HepG2 (cell line): Measurements from ENCODE around the gene ADRM1. TPM values are rescaled to one million over a fixed set of nuclear protein-coding genes. Genes with fewer than 3 reads are reported as not detected.

ENCODE experiments used
- AGO2 ChIP-seq: fragments of 200-400 bp; formaldehyde crosslinking; optimal IDR thresholded peaks from 2 replicates; pipeline ENCODE3; 2017; ENCODE audit warnings: mild to moderate bottlenecking, low read depth, low read length, moderate library complexity
- GFI1 ChIP-seq: sonication (generic); formaldehyde crosslinking; IDR thresholded peaks from 2 replicates; pipeline ENCODE4 v1.5.0; 2020; ENCODE audit warnings: missing genetic modification reagents, mild to moderate bottlenecking, borderline replicate concordance
- KLF6 ChIP-seq: IDR thresholded peaks from 2 replicates; pipeline ENCODE4 v1.8.0; 2016; ENCODE audit warnings: missing biosample characterization, missing genetic modification reagents
- POLR2G ChIP-seq: fragments of 200-400 bp; formaldehyde crosslinking; IDR thresholded peaks from 2 replicates; pipeline ENCODE4 v1.6.1; 2018; ENCODE audit warnings: mild to moderate bottlenecking, low read depth, low read length, moderate library complexity
- RFX5 ChIP-seq: IDR thresholded peaks from 2 replicates; pipeline ENCODE4 v1.6.1; 2011; ENCODE audit warnings: low read depth, low read length, improper control_type of control experiment
- SALL2 ChIP-seq: sonication (generic); formaldehyde crosslinking; IDR thresholded peaks from 2 replicates; pipeline ENCODE4 v1.8.1; 2023; ENCODE audit warnings: mild to moderate bottlenecking, missing genetic modification reagents, inconsistent platforms
- ZFP36 ChIP-seq: fragments of 150-350 bp; IDR thresholded peaks from 2 replicates; pipeline ENCODE4 v1.6.1; 2018; ENCODE audit warnings: borderline replicate concordance, low read length, low read depth; ENCODE audit not compliant: partially characterized antibody
- ZFP36L2 ChIP-seq: sonication (generic); formaldehyde crosslinking; IDR thresholded peaks from 2 replicates; pipeline ENCODE4 v1.4.0; 2020; ENCODE audit warnings: missing genetic modification reagents
- ZFP41 ChIP-seq: sonication (generic); formaldehyde crosslinking; IDR thresholded peaks from 2 replicates; pipeline ENCODE4 v1.4.0; 2020; ENCODE audit warnings: mild to moderate bottlenecking, missing genetic modification reagents, borderline replicate concordance
- ZNF296 ChIP-seq: sonication (generic); formaldehyde crosslinking; conservative IDR thresholded peaks from 2 replicates; pipeline ENCODE4 v1.5.0; 2020; ENCODE audit warnings: mild to moderate bottlenecking, missing genetic modification reagents
- ZNF33A ChIP-seq: sonication (generic); formaldehyde crosslinking; IDR thresholded peaks from 2 replicates; pipeline ENCODE4 v1.5.1; 2020; ENCODE audit warnings: missing genetic modification reagents, mild to moderate bottlenecking, moderate library complexity, borderline replicate concordance
- ZNF484 ChIP-seq: sonication (generic); formaldehyde crosslinking; IDR thresholded peaks from 2 replicates; pipeline ENCODE4 v1.5.1; 2020; ENCODE audit warnings: mild to moderate bottlenecking, low read depth, missing genetic modification reagents, borderline replicate concordance
- ZNF772 ChIP-seq: sonication (generic); formaldehyde crosslinking; IDR thresholded peaks from 2 replicates; pipeline ENCODE4 v1.5.0; 2020; ENCODE audit warnings: mild to moderate bottlenecking, missing genetic modification reagents
- ZSCAN31 ChIP-seq: sonication (generic); formaldehyde crosslinking; IDR thresholded peaks from 2 replicates; pipeline ENCODE4 v1.5.0; 2020; ENCODE audit warnings: low read depth, mild to moderate bottlenecking, missing genetic modification reagents
- polyA plus RNA-seq, 8 experiments: library from polyadenylated mRNA; depleted of rRNA in 3 of 8; stranded (reverse) in 7 of 8; unstranded in 1 of 8; fragments of >200 nt; fragmentation: Illumina TruSeq in 4 of 8; extraction: Trizol in 4 of 8; gene quantifications; 2 replicates each; pipeline versions ENCODE4 v1.2.1 to v1.2.3, GENCODE V29; 2011 to 2016; ENCODE audit warnings: low read depth in 4 of 8, missing spikeins in 1 of 8, mixed read lengths in 1 of 8; ENCODE audit not compliant: insufficient read depth in 1 of 8
- total RNA-seq, 5 experiments: library from RNA; depleted of rRNA; stranded (reverse); fragments of >200 nt; fragmentation: Illumina TruSeq; extraction: Trizol; gene quantifications; 2 replicates each; pipeline ENCODE4 v1.2.3, GENCODE V29; 2016; ENCODE audit warnings: low read depth in 1 of 5
- TF ChIP-seq, protein P1 (sequence below): sonication (generic); formaldehyde crosslinking; IDR thresholded peaks from 2 replicates; pipeline ENCODE4 v1.4.0; 2020; ENCODE audit warnings: mild to moderate bottlenecking, low read depth, missing genetic modification reagents
- TF ChIP-seq, protein P2 (sequence below): IDR thresholded peaks from 2 replicates; pipeline ENCODE4 v1.6.1; 2016; ENCODE audit warnings: missing compliant biosample characterization, missing genetic modification reagents, borderline replicate concordance
- TF ChIP-seq, protein P3 (sequence below): IDR thresholded peaks from 2 replicates; pipeline ENCODE4 v1.4.0; 2020; ENCODE audit warnings: mild to moderate bottlenecking, missing genetic modification reagents
- TF ChIP-seq, protein P4 (sequence below): conservative IDR thresholded peaks from 2 replicates; pipeline ENCODE4 v1.6.1; 2018; ENCODE audit warnings: missing genetic modification reagents
- TF ChIP-seq, protein P5 (sequence below): IDR thresholded peaks from 2 replicates; pipeline ENCODE4 v1.6.1; 2016; ENCODE audit warnings: missing biosample characterization, missing genetic modification reagents, low read depth

The ADRM1 gene
- total and polyA plus RNA-seq, 2 of the 13 experiments (the other 11 are each of a cell fraction or from before 2014, with no cell fraction given) = 92.9 to 154 TPM

DNA sequence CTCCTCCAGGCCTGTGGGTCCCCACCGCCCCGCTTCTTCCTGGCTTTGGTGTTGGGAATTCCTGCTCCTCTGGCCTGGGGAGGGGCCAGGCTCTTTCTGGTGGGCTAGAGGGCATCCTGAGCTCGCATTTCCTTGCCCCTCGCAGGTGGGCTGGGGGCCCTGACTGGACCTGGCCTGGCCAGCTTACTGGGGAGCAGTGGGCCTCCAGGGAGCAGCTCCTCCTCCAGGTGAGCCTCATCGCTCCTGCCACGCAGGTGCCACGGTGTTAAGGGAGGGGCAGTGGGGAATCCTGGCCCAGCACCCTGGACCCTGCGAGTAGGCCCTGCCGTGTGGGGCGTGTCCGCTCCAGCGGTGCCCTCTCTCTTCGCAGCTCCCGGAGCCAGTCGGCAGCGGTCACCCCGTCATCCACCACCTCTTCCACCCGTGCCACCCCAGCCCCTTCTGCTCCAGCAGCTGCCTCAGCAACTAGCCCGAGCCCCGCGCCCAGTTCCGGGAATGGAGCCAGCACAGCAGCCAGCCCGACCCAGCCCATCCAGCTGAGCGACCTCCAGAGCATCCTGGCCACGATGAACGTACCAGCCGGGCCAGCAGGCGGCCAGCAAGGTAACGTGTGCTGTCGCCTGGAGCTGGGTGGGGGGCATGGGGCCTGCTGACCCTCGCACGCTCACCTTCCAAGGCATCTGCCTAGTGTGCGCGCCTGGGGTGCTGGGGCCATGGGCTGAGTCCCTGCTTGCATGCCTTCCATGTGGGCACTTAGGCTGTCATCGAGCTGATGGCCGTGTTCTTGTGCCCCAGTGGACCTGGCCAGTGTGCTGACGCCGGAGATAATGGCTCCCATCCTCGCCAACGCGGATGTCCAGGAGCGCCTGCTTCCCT, 4.7 kb downstream of the ADRM1 start (continued):
- TF ChIP-seq POLR2G = peak; percentile 32
- TF ChIP-seq AGO2 = peak; percentile 95
- no peak for TF ChIP-seq KLF6 (CRISPR knock-in tag)
- TF ChIP-seq, protein P1, sequence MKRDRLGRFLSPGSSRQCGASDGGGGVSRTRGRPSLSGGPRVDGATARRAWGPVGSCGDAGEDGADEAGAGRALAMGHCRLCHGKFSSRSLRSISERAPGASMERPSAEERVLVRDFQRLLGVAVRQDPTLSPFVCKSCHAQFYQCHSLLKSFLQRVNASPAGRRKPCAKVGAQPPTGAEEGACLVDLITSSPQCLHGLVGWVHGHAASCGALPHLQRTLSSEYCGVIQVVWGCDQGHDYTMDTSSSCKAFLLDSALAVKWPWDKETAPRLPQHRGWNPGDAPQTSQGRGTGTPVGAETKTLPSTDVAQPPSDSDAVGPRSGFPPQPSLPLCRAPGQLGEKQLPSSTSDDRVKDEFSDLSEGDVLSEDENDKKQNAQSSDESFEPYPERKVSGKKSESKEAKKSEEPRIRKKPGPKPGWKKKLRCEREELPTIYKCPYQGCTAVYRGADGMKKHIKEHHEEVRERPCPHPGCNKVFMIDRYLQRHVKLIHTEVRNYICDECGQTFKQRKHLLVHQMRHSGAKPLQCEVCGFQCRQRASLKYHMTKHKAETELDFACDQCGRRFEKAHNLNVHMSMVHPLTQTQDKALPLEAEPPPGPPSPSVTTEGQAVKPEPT = no peak
- no peak for TF ChIP-seq ZNF33A (CRISPR knock-in tag)
- TF ChIP-seq ZNF484 = 0 out of 2 replicates have a peak, but pooled peaks have one; percentile 23
- no peak for TF ChIP-seq ZFP41
- peak; percentile 23; the same call in 1 of the 2 replicates for TF ChIP-seq RFX5
- TF ChIP-seq ZFP36 = no peak
- no peak for TF ChIP-seq ZNF296 (CRISPR knock-in tag)
- TF ChIP-seq, protein P2, sequence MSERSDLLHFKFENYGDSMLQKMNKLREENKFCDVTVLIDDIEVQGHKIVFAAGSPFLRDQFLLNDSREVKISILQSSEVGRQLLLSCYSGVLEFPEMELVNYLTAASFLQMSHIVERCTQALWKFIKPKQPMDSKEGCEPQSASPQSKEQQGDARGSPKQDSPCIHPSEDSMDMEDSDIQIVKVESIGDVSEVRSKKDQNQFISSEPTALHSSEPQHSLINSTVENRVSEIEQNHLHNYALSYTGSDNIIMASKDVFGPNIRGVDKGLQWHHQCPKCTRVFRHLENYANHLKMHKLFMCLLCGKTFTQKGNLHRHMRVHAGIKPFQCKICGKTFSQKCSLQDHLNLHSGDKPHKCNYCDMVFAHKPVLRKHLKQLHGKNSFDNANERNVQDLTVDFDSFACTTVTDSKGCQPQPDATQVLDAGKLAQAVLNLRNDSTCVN = no peak
- TF ChIP-seq, protein P3, sequence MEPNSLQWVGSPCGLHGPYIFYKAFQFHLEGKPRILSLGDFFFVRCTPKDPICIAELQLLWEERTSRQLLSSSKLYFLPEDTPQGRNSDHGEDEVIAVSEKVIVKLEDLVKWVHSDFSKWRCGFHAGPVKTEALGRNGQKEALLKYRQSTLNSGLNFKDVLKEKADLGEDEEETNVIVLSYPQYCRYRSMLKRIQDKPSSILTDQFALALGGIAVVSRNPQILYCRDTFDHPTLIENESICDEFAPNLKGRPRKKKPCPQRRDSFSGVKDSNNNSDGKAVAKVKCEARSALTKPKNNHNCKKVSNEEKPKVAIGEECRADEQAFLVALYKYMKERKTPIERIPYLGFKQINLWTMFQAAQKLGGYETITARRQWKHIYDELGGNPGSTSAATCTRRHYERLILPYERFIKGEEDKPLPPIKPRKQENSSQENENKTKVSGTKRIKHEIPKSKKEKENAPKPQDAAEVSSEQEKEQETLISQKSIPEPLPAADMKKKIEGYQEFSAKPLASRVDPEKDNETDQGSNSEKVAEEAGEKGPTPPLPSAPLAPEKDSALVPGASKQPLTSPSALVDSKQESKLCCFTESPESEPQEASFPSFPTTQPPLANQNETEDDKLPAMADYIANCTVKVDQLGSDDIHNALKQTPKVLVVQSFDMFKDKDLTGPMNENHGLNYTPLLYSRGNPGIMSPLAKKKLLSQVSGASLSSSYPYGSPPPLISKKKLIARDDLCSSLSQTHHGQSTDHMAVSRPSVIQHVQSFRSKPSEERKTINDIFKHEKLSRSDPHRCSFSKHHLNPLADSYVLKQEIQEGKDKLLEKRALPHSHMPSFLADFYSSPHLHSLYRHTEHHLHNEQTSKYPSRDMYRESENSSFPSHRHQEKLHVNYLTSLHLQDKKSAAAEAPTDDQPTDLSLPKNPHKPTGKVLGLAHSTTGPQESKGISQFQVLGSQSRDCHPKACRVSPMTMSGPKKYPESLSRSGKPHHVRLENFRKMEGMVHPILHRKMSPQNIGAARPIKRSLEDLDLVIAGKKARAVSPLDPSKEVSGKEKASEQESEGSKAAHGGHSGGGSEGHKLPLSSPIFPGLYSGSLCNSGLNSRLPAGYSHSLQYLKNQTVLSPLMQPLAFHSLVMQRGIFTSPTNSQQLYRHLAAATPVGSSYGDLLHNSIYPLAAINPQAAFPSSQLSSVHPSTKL (CRISPR knock-in tag) = no peak
- TF ChIP-seq, protein P4, sequence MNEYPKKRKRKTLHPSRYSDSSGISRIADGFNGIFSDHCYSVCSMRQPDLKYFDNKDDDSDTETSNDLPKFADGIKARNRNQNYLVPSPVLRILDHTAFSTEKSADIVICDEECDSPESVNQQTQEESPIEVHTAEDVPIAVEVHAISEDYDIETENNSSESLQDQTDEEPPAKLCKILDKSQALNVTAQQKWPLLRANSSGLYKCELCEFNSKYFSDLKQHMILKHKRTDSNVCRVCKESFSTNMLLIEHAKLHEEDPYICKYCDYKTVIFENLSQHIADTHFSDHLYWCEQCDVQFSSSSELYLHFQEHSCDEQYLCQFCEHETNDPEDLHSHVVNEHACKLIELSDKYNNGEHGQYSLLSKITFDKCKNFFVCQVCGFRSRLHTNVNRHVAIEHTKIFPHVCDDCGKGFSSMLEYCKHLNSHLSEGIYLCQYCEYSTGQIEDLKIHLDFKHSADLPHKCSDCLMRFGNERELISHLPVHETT = no peak
- TF ChIP-seq ZSCAN31 = no peak
- TF ChIP-seq GFI1 = no peak
- no peak for TF ChIP-seq SALL2 (CRISPR knock-in tag)
- TF ChIP-seq, protein P5, sequence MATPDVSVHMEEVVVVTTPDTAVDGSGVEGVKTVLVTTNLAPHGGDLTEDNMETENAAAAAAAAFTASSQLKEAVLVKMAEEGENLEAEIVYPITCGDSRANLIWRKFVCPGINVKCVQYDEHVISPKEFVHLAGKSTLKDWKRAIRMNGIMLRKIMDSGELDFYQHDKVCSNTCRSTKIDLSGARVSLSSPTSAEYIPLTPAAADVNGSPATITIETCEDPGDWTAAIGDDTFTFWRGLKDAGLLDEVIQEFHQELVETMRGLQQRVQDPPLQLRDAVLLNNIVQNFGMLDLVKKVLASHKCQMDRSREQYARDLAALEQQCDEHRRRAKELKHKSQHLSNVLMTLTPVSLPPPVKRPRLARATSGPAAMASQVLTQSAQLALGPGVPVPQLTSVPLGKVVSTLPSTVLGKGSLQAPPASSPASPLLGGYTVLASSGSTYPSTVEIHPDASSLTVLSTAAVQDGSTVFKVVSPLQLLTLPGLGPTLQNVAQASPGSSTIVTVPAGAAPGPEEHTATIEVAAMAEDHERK = no peak
- TF ChIP-seq ZFP36L2 (CRISPR knock-in tag) = no peak
- TF ChIP-seq ZNF772 (CRISPR knock-in tag) = no peak
